NCI-H2029 treated with DMSO at 0.1 percent for 48 hours (cell line): Measurements from ENCODE around the gene PTPN4.
A peak's percentile ranks its signal among the peaks of the same experiment; 100 is the strongest.

ENCODE experiments used
- DNase-seq: peaks from one replicate; lab custom pipeline; 2025; lab: John Stamatoyannopoulos, UW

Gene PTPN4

DNA sequence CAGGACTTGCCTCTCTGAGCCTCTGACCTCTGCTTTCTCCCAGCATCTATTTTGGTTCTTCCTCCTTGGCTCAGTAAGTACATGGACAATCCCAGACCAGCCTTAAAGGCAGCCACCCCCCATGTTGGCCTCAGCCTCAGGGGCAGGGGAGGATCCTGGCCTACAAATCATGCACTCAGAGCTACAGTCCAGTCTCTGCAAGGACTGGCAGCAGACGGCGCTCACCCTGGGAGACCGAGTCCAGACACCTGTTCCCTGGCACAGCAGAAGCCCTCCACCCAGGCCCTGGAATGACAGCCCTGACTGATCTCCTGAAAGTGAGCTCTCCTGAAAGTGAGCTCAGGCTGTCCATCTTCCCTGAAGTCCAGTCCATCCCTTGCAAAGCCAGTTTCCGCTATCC lies 25.7 kb upstream of the PTPN4 start:
- no peak for DNase-seq

DNA sequence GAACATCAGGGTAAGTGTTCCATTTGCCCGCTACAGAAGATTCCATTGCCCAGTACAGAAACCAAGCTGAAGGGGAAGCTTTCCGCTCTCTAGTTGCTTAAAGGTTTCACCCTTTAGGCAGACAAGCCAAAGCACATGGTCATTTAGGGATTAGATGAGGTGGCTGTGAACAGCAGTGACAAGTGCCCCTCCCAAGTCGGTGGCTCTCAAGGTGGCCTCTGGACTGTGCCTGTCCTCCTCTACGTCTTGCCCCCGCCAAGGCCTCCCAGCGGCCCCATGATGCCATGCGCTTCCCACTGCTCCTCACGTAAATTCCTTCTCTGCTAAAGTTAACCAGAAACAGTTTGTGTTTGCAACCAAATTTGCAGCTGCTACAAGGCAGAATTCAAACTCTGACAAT lies 24.2 kb upstream of the PTPN4 start:
- no peak for DNase-seq

DNA sequence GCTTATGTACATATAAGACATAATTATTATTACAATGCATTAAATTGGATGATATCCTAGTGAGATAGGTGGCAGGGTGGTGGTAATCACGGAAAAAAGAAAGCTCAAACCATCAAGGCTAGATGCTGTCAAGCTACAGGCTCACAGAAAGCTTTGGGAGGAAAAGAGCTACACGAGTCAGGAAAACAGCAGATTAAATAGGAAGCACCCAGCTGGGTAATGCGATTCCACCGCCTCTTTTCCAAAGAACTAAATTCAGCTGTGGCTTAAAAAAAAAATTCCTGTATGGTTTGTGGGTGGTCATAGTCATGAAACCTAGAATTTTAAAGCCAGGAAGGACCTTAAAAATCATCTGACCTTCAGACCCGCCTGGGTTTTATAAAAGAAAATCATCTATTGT lies 23.7 kb upstream of the PTPN4 start:
- no peak for DNase-seq

DNA sequence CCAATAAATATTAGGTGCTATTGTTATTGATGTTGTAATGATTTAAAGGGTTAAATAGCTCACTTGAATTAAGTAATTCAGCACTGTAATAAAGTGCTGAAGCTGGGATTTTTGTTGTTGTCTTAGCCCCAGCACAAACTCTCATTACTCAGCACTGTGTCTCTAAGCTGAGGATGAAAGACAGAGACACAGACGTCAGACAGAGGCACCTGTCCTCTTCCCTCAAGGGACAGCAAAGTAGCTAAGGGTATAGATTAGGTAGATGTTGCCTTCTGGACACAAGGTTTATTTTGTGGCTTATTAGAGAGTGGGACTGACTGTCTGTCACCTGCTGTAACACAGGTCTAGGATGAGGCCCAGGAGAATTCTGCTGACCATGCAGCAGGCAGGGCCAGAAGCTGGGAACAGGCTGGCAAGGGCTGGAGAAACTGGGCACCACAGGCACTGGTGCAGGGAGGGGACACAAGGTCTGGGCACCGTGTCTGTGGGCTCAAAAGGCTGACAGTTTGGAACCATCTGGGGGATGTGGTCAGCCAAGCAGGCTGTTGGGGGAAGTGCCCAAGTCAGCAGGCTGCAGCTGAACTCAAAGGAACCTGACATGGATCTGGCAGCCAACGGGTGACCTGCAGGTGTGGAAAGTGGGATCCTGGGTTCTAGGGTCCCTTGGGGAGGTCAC lies 20.0 kb upstream of the PTPN4 start:
- no peak for DNase-seq

DNA sequence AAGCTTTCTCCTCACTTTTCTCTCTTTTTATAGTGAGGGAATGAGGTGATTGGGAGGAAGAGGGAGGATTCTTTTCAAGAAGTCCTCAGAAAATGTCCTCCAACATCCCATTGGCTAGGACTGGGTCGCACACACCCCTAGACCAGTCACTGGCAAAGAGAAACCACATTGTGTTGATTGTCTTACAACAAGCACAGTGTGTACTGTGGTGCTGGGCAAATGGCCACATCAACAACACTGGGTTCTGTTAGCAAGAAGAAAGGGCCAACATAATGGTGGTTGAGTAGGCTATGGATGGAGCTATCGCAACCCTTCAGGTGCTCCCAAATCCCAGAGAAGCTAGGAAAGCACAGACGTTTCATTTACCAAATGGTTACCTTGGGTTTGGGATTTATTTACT lies 18.7 kb upstream of the PTPN4 start:
- no peak for DNase-seq

DNA sequence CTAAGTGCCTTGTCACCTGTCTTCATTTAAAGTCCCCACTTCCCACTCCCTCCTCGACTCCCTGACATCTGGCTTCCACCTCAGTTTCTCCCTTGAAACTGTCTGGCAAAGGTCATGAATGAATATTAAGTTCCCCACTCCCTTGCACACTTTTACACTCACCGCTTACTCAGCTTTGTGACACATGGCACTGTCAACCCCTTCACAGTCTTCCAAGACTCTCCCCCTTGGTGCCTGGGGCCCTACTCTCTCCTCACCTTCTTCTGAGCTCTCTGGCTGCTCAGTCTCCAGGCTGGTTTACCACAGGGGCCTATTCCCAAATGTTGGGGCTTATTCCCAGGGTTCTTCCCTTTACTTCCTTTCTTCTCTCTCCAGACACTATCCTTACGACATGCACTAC lies 17.9 kb upstream of the PTPN4 start:
- no peak for DNase-seq

DNA sequence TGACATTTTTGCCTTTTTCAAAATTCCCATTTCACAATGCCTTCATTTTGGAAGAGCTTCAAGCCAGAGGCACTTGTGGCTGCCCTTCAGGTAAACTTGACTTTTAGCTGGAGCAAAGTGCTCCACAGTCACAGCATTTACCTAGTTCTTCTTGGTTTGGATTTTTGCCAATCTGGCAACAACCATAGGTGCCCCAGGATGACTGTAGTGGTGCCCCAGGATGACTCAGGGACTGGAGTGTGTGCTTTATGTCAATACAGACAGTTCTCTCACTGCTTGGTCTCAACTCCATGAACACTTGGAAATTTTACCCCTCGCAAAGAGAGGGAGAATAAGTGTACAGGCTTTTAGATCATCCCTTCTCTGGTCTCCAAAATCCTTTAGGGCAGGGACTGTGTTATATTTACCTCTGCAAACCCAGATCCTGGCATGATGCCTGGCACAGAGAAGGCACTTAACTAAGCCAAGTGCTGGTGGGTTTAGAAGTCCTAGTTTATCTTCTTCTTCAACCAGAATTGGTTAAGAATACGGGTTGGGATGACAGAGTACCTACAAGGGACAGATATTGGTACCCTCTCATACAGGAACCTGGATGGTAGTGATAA lies 15.3 kb upstream of the PTPN4 start:
- peak; percentile 94 for DNase-seq

DNA sequence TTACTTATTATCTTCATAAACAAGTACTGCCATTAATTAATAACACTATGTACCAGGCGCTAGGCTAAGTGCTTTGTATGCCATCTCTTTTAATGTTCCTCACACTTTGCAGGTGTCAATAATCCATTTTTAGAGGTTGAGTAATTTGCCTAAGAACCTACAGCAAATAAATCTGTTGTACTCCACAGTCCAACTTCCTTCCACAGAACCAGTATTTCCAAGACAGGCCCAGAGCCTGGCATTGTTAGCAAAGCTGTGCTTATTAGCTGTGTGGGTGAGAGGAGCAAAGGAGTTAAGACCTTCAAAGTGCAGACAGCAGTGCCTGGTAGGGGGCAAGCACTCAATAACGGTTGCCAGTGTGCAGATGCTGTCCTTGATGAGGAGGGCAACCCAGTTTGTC lies 14.2 kb upstream of the PTPN4 start:
- DNase-seq: no peak

DNA sequence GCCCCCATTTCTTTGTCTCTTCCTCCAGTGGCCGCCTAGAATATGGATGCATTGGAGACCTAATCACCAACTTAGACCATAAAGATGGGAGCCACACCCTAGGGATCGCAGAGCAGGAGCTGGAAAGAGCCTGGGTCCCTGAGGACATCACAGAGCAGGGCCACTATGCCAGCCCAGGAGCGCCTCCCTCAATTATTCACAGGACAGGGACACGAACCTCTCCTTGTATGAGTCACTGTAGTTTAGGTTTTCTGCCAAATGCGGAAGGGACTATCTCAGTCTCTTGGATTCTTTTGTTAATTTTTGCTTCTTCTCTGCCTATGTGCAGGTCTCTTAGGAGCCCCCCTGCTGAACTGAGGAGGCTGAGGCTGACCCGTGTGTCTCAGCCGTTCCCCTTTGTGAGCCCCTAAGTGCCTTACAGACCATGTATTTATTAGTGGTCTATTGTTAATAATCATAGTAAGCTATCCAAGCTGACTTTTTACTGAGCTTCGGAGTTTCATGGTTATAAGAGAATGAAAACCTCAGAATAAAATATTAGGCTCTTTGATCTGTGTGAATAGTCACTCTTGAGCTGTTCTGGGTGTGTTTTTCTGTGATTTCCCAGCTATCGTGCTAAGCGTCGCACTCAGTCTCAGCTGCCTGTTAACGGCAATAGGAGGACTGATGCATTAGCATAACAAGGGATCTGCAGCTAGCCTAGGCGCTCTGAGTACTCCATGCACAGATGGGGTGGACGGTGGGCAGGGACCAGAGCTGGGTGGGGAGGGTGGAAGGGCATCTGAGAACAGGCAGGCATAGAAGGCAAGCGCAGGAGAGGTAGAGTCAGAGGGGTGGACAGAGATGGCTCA lies 12.7 kb upstream of the PTPN4 start:
- DNase-seq: no peak

DNA sequence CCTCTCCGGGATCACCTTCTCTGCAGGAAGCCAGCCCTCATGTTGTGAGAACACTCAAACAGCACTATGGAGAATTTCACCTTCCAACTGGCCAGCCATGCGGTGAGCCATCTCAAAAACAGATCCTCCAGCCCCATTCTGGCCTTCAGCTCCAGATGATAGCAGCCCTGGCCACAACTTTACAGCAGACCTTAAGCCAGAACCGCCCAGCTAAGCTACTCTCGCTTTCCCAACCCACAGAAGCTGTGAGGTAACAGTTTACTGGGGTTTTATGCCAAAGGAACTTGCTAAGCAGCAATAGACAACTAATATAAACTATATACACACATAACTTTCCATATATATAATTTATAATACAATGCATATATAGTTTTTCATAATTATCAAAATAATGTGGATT lies 11.6 kb upstream of the PTPN4 start:
- DNase-seq: no peak

DNA sequence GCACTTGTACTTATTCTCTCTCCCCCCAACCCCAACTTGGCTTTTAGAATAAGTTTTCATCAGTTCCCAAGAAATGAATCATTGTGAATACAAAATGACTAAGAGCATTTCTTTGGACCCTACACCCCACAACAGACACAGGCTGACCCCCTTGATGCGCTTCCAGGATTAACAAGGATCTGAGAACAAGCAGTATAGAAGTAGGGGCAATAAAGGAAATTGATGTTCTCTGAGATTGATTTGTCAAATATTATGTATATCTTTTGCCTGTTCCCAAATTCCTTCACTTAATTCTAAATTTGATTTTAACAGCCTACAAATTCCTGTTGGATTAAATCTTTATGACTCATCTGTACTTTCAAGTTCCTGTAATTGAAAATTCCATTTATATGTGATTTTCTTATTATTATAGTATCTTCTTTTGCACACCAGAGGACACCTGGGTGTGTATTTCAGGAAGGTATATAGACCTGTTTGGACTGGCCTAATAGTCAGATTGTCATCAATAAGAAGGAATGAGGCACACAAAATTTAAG lies 10.2 kb upstream of the PTPN4 start:
- DNase-seq: no peak

DNA sequence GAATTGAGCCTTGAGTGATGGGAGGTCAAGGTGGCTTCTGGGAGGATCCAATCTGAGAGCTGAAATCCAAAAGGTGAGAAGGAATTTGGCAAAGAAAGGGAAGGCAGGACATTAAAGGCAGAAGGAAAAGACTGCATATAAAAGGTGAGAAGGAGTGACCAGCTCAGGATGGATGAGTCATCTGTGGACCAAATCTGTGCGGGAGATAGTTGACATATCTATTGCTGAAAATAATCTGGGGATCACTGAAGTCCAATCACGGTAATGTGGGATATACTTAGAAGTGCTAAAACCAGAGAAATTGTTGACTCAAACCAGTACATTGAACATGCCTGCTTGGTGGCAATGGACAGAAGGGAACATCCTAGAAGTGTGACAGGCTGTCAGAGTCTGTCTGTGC lies 8.0 kb upstream of the PTPN4 start:
- DNase-seq: no peak

DNA sequence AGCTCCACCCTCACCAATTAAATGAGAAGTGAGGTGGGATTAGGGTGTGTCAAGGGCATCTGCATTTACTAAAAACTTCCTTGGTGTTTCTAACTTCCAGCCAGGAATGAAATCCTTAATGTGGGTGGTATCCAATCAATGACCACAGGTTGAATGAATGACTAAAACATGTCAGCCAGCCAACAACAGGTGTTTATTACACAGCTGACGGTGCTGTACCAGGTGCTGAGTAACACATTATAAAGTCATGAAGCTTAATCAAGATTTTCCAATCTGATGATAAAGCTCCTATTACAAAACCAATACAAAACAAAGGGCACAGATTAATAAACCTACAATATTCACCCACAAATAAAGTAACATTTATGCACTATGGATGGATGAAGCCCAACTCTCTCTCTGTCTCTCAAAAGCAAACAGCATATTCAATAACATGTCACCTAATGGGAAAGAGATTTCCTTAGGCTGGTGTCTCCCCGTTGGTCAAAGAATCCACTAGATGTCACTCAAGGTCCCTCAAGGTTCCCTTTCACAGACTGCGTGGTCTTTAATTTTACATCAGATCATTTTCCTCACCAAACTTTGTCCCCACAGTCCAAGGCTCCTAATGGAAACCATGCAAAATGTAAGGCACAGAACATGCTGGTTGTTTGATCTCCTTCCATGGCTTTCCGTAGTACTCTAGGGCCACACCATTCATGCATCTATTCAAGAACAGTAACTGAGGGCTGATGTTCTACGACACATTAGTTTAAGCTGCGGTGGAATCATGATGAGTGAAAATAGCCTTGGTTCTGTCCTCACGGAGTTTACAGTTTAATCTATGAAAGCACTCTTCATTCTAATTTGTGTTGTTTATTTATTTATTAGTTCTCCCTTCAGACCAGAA lies 6.4 kb upstream of the PTPN4 start:
- DNase-seq: peak; percentile 34

DNA sequence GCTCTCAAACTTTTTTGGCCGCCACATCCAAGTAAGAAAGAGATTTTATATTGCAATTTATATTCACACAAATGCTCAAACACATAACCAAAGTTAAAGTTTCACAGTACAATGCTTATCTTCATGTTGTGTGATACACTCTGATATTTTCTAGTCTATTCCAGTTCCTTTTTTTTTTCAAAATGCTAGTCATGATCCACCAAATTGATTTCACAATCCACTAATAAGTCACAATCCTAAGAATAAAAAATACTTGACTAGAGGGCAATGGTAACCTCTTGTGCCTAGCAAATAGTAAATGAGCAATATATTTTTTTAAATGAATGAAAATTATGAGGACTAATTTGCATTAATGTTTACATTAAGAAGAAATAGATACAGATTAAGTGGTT lies 5.8 kb upstream of the PTPN4 start:
- DNase-seq: no peak

DNA sequence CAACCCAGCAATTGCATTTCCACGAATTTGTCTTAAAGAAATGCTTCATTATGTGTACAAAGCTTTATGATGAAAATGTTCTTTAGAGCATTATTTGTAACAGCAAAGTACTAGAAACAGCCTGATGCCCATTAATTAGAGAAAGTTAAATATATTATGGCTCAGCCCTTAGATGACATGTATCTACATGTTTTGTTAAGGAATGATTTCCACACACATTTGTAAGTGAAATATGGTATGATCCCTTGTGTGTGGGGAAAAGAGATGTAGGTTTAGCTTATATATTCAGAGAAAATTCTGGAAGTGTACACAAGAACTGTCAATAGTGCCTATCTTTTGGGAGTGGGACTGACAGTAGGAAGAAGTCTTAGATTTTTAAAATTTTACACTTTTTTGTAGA lies 3.8 kb upstream of the PTPN4 start:
- no peak for DNase-seq

DNA sequence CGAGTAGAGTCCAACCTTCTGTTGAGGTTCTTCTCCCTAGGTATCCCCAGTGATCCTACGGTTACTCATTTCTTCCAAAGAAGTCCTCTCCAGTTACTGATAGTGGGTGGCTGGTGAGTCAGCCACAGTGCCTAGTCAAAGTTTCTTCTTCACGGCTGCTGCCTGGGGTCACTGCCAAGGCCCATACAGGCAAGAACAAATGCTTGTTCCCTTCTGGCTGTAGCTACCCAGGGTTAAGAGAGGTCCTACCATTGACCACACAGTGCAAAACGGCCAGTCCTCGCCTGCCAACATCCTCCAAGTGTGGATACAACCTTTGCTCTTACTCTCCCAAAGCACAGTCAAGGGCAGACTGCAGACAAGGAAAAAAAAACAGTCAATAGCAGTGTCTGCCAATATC lies 2.9 kb upstream of the PTPN4 start:
- DNase-seq: no peak

DNA sequence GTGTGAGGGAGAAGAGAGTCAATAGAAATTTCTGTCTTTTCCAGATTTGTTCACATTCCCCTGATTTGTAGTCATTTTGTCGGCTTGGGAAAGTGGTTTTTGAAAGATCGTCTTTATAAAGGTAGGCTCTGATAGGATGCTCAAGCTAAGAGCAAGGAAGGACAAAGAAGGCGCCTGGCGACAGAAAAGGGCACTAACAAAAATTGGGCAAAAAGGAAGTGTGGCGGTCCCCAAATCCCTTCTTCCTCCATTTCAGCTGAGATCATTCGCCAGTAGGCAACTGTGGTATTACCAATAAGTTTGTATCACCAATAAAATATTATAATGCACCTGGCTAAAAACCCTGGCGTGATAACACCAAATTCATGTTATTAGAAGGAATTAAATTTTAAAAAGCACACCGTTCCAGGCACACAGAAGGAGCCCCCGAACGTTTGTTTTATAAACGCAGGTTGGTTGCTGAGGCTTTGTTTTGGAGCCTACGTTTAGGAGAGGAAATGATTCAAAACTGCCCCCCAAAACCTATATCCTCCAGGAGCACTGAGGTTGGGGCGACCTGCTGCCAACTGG lies 756 bp upstream of the PTPN4 start:
- DNase-seq: no peak

DNA sequence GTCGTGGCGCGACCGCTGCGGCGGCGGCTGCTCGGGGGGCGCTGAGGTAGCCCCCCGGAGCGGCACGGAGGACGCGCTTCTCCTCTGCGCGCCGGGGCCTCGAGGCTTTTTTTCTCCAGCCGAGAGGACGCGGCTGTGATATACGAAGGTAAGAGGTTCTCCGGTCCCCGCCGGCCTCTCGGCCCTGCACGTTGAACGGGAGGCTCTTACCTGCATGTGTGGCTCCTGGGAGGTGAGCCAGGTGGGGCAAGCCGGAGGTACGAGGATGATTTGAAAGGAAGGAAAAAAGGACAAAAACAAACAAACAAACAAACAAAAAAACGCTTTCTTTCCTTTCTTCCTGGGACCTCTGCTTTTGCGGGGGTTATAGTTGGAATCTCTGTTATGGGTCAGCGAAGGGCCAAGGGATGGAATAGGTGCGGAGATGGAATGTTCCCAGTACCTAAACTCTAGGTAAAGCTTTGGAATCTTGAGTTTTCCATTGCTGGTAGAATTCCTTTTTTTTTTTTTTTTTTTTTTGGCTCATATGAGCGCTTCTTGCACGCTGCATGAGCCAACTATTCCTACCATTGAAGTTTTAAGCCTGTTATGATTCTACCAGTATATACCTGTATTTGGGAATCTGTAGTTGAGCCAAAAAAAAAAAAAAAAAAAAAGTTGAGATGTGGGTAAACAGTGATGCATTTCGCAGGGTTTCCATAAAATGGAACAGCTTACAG lies 674 bp downstream of the PTPN4 start:
- no peak for DNase-seq

DNA sequence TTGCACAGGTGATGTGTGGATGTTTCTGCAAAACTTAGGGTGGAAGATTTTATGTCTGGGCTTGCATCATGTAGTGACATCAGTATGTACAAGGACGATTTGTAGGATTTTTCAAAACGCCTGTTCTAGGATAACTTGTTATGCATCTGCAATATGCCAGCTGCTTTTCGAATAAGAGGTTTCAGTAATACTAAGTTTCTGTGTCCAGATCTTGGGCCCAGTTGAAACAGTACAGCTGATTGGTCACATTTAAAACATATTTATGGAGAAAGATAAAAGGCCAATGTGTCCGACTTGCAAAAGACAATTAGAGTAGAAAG lies 1.2 kb downstream of the PTPN4 start:
- DNase-seq: no peak

DNA sequence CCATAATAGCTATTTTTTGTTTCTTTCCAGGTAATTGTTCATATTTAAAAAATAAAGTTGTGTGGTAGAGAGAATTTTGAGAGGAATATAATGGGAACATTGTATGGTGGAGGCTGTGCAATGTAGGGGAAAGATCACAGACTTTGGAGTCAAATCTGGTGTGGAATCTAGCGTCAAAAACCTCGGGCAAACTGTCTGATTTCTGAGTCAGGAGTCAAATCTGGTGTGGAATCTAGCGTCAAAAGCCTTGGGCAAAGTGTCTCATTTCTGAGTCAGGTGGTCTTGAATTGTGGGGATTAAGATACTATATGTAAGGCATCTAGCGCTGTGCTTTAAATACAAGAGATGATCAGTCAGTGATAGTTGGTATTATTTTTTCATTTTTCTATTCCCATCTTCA lies 5.1 kb downstream of the PTPN4 start:
- DNase-seq: no peak

DNA sequence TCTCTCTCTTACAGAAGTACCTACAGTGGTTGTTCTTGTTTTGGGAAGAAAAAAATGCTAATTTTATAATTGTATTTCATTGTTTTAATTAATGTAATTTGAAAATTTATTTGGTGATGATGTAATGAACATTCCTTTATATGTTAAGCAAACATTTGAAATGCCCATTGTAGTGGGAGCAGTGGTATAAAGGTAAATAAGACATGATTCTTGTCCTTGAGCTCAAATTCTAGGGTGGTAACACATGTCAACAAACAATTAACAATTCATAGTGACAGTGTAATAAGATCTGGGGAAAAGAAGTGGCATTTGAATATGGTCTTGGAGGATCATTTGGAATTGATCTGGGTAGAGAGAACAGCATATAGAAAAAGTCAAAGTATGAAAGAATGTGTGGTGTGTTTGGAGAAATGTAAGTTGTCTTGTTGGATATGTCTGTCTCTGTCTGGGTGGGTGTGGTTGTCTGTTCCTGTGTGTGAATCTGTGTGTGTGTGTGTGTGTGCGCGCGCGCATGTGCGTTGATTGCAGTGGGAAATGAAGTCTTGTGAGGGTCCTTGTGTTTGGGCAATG lies 5.8 kb downstream of the PTPN4 start:
- peak; percentile 38 for DNase-seq
